DMS153 (cell line): ENCODE measurements around the gene LCT.
"Not testable (repeated sequence)": the region's sequence is repeated elsewhere in the genome, so short reads cannot be mapped to it uniquely, and the experiment has no call there.

Experiments used
- DNase-seq: peaks from one replicate; lab custom pipeline; 2025; lab: John Stamatoyannopoulos, UW

The LCT gene

DNA sequence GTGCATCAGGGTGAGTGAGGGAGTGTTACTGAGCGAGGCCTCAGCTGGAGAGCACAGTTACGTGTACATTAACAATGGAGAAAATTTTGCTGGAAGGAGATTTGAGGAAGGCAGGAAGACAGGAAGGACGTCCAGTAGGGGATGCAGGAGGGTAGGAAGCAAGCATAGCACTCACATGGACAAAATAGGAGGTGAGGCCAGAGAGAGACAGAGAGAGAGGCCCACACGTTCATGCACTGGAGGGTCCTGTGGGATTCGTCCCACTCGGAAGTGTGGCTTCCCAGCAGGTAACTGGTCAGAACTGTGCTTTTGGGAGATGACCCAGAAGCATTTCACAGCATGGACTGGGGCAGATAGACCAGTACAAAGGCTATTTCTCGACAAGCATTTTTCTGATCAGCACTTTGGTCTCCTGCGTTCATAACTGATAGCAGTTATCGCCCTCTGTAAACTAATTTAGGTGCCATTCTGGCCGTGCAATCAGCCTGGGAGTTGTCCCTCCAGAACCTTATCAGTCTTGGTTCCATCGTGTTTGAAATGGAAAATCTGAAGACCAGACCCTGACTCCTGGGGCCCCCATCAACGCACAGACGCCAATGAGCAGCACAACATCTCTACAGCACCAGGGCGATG, 5.7 kb downstream of the LCT start:
- no peak for DNase-seq

DNA sequence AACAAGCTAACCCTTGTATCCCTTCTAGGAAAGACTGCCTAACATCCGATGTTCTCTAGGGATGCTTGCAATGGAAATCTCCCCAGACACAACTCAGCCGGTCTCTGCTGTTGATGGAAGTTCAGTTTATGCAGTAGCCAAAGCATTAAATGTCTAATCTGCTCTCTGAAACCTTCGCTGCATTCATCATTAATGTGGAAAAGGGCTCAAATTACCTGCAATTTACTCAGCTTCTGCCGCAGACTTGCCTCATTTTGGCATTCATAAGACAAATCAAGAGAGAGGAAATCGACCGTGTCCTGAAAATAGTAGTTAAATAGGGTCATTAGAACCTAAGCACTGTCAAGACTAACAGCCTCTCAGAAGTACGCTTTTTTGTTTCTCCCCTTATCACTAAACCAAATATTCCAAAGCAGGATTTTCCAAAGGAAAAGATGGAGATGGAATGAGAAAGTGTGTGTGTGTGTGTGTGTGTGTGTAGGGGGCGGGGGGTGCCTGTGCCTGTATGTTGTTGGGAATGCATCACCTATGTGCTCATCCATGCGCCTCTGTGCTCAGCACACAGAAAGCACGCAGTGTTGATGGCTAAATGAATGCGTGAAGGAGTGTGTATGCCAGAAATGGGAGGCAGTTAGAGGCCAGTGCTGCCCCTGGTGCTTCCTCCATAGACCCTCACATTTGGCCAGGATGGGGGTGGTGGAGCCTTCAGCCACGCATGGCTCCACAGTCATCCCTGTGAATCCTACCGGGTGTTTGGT, 7.4 kb downstream of the LCT start:
- DNase-seq: no peak

DNA sequence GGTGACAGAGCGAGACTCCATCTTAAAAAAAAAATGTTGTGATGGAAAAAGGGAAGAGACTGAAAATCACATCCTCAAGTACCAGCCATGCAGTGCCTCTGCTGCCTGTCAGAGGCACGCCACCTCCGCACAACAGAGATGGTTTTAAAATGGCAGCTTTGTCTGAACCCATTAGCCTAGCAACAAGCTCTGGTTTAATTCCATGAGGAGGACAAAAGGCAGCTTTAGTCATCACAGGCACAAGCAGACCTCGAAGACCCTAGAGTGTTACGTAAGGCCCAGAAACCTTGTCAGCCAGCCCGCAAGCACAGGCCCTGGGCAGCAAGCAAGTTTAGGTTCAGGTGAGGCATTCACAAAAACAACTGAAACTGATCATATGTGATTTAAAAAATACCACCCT, 10.4 kb downstream of the LCT start:
- DNase-seq: no peak

DNA sequence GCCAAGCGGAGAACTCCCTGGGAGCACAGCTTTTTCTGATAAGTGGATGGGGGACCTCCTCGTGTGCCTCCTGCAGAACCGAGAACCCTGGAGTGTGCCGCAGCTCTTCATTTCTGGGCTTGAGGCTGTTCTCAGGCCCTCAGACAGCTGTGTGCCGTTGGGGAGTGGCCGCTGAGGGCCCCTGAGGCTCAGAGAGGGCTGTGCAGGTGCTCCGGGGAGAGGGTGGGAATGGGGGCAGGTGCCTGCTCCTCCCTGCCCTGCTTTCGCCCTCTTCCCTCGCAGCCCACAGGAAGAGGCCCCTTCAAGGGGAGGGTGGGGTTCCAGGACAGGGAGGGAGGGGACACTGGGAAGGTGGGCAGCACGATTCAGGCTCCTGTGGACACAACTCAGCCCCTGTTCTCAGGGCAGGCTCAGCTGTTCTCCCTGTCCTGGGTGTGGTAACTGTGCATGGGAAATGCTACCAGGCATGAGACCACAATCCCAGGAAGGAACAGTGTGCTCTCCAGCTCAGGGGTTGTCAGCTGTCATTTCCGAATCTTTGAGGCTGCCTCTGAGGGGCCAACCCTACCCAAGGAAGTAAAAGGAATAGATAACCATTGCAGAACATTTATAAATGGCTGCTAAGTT, 11.3 kb downstream of the LCT start:
- no peak for DNase-seq

DNA sequence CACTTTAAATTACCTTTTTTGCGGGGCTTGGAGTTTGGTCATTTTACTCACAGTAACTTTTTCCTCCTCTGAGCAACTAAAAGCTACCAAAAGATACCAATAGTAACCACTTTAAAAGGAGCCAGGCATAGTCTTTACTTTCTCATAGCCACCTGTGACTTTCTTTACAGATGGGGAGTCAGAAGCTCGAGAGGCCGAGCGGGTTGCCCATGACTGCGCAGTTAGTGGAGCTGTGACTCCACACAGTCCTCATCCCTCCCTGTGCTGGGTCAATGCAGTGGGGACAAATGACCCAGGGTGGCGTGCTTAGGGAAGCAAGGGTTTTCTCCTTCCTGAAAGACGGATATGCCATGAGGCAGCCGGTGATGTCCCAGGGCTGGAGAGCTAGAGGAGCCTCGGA, 11.9 kb downstream of the LCT start:
- no peak for DNase-seq

DNA sequence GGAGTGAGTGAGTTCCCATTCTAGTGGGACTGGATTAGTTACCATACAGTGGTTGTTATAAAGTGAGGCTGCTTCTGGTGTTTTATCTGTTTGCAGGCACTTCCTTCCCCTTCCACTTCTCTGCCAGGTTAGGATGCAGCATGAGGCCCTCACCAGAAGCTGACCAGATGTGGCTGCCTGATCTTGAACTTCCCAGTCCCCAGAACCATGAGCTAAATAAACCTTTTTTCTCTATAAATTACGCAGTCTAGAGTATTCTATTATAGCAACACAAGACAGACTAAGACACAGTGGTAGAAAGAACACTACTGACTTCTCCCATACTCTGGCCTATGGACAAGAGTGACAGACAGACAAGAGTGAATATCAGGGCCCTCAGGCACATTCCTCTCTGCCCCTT, 14.1 kb downstream of the LCT start:
- DNase-seq: no peak

DNA sequence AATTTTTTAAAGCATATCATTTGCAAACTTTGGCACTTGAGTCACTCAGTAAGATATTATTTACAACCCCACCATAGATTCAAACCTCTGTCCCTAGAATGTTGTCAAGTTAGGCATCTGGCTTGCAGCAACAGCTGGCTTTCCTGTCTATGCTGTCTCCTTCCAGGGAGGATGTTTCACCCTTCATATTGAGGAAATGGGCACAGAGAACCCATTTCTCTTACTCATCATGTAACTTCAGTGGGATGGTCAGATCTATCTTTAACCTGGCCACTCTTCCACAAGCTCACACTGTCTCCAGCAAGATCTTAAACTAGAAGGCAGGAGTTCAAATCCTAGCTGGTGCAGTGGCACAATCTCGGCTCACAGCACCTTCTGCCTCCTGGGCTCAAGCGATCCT, 15.8 kb downstream of the LCT start:
- no peak for DNase-seq

DNA sequence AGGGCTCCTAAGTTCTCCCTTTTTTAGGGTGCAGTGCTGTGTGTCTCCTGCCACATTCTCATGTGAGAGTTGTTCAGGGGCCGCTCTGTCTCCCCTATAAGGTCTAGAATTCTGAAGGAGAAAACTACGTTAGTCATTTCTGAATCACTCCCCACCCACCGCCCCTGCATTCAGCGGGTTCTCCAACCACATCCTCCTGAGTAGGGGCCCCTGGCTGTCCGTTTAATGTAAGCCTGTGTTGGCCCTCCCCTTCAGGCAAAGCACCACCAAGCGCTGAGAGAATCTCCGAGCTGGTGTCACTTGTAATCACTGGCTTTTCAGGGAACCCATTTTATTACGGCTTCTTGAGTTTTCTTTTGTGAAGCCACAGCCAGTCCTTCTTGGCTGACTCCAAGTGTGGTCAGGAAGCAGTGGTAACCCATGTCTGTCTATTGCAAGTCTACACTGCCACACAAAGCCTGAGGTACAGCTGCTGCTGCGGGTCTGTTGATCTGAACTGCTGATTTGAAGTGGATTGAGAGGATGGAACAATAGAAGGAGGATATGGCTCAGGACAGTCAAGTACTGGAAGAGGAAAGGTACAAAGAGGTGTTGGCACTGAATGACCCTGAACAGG, 16.9 kb downstream of the LCT start:
- no peak for DNase-seq

DNA sequence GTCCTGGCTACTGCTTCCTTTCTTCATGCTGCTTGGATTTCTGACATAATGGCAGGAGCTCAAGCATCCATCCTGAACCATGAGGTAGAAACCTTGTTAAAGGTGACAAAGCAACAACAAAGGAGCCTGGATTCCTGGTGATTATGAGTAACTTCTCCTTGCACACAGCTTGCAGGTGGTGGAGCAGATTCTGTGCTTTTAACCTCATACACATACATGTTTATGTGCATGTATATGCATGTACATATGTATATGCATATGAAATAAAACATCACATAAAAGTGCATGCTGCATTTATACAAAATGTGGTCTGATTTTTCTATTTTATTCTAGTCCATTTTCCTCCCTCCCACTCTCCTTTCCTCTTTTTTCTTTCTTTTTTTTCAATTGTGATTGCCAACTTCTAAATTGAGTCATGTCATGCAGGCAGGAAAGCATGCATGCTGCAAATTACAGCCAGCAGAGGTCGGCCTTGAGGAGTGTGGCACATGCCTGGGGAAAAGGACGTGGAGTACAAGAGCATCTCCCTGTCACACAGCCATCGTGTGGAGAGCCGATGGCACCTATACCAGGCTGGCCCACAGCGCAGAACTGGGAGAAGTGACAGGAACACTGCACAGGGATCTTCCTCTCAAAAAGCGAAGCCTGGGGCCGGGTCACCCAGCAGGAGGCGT, 17.9 kb downstream of the LCT start:
- no peak for DNase-seq

DNA sequence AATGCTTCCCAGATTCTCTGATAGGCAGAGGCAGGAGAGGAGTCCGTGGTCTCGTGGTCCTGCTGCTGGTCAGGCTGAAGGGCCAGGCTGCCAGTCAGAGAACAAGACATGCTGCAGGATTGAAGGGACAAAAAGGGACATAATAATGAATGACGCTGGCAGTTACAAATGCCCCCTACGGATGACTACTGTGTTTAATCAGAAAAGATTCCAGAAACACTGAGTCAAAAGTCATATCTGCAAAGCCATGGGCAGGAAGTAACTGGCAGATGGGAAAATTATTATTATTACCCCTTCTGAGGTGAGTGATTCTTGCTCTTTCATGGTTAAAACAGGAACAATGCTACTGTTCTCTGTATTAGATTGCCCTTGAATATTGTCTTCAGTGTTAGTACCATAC, 19.0 kb downstream of the LCT start:
- DNase-seq: no peak

DNA sequence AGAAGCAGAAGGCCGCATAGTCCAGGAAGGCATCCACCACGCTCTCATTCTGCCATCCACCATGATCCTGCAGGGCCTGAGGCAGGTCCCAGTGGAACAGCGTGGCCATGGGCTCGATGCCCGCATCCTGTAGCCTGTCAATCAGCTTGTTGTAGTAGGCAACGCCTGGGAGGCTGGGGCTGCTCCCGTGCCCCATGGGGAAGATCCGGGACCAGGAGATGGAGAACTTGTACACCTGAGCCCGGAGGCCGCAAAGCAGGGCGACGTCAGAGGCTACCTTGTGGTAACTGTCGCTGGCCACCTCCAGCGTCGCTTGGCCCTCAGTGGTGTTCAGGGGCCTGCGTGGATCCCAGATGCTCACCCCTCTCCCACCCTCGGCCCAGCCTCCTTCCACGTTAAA, 19.5 kb downstream of the LCT start:
- DNase-seq: no peak

DNA sequence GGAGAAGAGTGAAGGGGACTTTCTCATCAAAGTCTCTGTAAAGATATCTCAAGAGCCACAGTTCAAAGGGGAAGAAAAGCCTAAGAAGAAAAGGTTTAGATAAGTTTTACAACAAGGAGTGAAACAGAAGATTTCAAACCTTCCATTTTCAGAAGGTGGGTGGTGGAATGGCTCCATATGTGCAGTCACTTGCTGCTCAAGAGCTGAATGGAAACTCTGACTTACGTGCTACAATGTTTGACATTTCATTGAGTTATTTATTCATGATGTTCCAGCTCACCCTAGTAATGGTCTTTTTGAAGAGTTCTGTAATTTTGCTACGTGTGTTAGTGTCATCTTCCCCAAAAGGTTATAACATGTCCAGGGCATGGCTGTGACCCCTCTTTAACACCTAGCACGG, 21.7 kb downstream of the LCT start:
- DNase-seq: no peak

DNA sequence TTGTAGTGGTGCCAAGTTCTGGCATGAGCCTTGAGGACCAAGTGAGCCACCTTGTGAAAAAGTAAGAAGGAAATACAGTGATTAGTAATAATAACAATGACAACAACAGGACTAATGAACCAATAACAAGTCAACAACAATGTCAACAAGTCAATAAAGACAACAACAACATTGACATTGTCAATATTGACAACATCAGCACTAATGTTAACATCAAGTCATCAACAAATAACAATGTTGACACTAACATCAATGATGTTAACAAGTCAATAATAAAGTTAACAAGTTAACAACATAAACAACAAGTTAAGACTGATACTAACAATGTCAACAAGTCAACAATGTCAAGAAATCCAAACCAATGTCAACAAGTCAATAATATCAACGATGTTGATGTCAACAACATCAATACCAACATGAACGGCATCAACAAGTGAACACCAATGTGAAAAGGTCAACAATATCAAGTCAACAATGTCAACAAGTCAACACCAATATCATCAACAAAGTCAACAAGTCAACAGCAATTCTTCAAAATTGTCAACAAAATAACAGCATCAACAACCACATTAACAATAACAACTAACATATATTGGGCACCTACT, 24.0 kb downstream of the LCT start:
- no peak for DNase-seq

DNA sequence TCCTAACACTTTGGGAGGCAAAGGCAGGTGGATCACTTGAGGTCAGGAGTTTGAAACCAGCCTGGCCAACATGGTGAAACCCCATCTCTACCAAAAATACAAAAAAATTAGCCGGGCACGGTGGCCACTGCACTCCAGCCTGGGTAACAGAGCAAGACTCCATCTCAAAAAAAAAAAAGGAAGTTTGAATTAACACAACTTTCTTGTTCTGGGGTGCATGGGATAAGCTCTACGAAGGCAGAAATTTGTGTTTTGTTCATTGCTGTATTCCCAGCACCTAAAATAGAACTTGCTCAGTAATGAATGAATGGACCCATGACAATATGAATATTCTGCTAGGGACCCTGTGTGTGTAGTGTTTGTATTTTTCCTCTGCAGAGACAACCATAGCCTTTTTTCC, 29.1 kb downstream of the LCT start:
- not testable (repeated sequence) for DNase-seq

DNA sequence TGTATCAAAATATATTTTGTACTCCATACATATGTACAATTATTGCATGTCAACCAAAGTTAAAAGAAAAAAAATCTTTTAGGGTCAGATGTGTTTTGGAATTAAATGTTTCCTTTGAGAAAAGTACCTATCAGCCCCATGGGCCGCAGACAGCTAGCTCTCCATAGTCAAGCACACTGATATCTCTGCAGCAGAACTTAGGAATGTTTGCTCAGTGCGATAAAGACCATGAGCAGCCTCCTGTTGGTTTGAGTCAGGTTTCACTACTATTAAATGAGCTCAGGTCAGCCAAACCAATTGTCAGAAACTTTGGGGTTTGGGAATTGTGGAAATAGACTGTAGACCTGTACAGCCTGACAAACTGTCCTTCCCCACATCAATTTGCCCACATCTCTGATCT, 33.7 kb downstream of the LCT start:
- DNase-seq: no peak

DNA sequence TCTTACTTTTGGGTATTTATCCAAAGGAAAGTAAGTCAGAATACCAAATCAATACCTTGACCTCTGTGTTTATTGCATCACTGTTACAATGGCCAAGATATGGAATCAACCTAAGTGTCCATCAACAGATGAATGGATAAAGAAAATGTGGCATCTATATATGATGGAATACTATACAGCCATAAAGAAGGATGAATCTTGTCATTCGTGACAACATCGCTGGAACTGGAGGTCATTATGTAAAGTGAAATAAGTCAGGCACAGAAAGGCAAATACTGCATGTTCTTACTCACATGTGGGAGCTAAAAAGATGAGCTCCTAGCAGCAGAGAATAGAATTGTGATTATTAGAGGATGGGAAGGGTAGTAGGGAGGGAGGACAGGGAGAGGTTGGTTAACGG, 34.6 kb downstream of the LCT start:
- no peak for DNase-seq

DNA sequence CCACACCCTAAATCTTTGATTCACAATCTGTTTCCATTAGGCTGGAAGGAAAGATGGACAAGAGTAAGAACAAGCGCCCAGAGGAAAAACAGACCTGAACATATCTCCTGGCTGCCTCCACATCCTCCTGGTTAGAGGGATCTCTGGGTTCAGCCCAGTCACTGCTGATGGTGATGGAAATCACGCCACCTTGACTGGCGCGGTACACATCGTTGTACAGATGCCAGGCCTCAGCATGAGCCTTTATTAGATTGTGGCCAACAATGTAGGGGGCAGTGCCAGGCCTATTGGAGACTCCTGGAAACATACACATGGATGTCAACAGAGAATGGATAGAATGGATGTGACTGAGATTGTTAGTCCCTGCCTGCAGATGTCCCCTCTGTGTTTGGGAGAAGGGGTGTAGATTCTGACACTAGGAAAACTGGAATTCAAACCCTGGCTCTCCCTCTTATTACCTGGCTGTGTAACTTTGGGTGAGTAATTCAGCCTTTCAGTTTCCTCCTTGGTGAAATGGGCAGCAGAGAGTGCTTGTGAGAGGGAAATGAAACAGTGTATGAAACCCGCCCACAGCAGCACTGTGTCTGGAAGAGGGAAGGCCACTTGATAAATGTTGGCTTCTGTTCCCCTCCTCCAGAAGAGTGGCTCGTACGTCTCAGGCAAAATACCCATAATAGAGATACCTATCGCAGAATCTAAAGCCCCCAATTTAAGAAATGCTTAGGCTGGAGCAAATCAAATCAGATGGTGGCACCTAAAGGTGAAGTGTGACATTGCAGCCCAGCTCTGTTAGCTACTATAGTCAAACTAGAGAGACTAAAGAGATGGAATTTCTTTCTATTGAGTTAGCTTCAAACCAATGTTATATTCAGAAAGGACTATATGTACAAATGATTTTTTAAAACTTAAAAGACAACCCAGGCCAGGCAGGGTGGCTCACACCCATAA, 36.2 kb downstream of the LCT start:
- no peak for DNase-seq

DNA sequence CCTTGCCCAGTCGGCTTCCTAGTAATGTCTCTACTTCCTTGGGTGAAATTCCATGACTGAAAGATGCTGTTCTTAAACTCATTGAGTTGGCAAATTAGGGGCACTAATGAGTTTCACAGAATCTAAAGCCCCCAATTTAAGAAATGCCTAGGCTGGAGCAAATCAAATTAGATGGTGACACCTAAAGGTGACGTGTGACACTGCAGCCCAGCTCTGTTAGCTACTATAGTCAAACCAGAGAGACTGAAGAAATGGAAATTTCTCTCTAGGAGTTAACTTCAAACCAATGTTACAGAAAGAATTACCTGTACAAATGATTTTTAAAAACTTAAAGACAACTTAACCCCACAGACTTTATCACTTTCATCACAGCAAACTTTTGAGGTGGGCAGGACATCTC, 37.2 kb downstream of the LCT start:
- DNase-seq: no peak

DNA sequence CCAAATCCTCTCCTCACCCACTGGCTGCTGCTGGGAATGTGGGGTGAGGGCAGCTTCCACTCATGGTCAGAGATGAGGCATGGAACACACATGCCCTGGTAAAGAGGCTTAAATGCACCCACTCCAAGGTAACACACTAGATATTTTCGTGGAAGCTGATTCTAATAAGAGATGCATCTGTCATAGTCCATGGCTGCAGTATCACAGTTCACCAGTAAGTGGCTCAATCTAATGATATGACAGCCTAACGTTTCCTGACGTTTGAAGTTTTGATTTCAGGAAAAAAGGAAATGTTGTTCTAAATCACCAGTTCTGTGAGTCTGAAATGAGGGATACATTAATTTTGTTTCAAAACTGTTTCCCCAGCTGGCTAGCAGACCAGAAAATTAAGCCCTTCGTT, 38.2 kb downstream of the LCT start:
- no peak for DNase-seq

DNA sequence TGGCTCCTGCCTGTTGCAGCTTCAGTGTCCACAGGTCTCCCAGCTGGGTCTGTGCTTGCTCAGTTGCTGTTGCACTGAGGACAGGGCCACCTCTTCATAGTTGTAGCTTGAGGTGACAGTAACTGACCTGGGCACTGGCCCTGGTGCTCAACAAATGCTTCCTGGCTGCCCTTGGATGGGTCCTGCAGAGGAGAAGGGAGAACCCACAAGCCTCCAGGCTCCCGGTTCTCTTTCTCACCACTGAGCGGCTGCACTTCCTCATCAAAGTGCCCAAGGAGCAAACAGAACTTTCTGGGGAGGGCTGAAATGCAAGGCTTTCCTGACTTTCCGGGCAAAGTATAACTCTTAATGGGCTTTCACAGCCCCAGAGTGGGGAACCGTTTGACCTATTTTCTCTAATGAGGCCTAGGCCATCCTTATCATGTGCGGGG, 38.7 kb downstream of the LCT start:
- DNase-seq: no peak
